GM19351 (cell line): Measurements from ENCODE around the gene SLC16A3.
A peak's percentile ranks its signal among the peaks of the same experiment; 100 is the strongest.

Source experiments
- ATAC-seq: cut with Tn5 transposase; IDR thresholded peaks from one replicate; pipeline ENCODE4 v1.9.1; 2021; ENCODE audit warnings: mild to moderate bottlenecking, moderate library complexity; ENCODE audit not compliant: unreplicated experiment

Gene SLC16A3

DNA sequence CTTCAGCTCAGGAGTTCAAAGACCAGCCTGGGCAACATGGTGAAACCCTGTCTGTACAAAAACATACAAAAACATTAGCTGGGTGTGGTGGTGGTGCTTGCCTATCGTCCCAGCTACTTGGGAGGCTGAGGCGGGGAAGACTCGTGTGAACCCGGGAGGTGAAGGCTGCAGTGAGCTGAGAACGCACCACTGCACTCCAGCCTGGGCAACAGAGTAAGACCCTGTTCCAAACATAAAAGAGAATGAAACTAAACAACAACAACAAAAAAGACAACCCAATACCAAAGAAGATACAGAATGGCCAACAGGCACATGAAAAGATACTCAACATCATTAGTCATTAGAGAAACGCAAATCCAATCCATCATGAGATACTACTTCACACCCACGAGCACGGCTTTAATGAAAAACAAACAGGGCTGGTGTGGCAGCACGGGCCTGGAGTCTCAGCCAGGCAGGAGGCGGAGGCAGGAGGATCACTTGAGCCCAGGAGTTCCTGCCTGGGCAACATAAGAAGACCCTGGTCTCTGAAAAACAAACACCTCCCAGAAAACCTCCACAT lies 7.4 kb upstream of the SLC16A3 start:
- ATAC-seq: no peak

DNA sequence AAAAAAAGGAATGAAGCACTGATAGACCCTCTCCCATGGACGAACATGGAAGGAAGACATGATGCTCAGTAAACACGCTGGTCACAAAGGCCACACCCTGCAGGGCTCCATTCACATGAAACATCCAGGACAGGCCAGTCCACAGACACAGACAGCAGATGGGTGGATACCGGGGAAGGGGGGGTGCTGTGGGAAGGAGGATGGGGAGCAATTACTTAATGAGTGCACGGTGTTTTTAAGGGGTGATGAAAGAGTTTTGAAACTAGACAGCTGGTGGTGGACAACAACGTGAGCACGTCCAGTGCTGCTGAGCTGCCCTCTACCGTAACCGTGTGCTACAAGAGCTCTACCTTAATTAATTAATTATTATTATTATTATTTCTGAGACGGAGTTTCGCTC lies 6.0 kb upstream of the SLC16A3 start:
- ATAC-seq: no peak

DNA sequence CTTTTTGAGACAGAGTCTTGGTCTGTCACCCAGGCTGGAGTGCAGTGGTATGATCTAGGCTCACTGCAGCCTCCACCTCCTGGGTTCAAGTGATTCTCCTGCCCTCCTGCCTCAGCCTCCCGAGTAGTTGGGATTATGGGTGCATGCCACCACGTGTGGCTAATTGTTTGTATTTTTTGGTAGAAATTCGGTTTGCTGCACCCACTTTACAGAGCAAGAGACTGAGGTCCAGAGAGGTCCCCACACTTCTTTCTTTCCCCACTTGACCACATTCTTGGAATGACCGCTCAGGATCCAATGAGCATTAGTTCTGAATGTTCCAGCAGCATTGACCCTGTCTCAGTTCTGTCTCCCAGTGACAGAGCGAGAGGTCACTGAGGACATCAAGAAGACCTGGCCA lies 5.3 kb upstream of the SLC16A3 start:
- no peak for ATAC-seq

DNA sequence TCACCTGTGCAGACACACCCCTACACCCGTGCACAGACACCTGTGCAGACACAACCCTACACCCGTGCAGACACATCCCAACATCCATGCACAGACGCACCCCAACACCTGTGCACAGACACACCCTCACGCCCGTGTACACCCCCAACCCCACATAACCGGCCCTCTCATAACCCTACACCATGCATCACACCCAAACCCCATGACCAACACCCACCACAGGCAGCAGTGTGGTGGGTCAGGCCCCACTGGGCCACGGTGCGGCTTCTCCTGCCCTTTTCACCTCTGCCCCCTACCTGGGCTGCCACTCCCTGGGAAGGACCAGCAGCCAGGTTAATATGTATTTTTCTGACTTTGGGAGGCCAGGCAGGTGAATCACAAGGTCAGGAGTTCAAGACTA lies 4.2 kb upstream of the SLC16A3 start:
- no peak for ATAC-seq

DNA sequence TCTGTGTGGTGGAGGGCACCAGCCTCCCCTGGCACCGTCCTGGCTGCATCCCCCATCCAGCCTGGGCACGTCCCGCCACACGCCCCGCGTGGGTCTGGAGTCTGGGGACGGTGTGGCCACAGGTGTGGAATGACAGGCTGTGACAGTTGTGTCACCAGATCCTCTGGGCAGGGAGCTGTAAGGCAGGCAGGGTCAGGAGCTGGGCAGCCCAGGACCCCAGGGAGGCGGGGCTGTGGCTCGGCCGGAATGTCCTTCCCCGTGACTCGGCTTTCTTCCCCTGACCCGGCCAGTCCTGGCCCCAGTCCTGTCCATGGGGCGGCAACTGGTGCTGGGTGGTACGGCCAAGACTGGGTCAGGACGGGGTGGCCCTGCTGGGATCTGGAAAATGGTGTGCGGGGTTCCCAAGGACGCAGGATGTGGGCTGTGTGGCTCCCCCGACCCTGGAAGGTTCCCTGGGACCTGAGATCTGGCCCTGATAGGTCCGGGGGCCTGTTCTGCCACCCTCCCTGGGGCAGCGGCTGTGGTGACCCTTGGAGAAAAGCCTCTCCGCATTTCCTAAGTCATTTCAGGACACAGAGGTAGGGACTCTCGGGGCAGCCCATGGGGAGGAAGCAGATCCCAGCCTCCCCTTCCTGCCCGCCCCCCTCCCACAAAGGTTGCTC lies 3.3 kb upstream of the SLC16A3 start:
- ATAC-seq: no peak

DNA sequence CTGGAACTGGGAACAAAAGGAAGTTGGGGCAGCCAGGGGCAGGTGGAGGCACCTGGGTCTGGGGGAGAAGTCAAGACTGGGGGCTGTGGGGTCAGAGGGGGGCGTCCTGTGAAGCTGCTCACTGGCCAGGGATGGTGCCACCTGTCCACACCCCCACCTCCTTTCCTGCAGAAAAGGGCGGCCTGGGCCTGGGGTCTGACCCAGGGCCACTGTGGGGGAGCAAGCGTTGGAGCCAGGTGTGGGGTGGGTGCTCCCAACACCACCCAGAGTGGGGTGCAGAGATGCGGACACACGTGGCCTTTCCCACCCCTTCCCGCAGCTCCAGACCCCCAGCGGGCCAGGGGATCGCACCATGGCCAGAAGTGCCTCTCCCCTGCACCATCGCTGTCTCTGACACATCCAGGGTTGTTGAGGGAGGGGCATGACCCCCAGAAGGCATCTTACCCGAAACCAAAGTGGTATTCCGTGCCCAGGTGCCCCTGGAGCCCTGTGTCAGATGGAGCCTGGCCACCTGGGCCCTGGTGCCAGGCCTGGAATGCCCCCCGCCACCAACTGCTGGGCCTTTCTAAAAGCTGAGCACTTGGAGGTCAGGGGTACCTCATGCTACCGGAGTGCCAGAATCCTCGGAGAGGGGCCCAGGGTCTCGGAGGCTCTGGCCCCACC lies 2.6 kb upstream of the SLC16A3 start:
- no peak for ATAC-seq

DNA sequence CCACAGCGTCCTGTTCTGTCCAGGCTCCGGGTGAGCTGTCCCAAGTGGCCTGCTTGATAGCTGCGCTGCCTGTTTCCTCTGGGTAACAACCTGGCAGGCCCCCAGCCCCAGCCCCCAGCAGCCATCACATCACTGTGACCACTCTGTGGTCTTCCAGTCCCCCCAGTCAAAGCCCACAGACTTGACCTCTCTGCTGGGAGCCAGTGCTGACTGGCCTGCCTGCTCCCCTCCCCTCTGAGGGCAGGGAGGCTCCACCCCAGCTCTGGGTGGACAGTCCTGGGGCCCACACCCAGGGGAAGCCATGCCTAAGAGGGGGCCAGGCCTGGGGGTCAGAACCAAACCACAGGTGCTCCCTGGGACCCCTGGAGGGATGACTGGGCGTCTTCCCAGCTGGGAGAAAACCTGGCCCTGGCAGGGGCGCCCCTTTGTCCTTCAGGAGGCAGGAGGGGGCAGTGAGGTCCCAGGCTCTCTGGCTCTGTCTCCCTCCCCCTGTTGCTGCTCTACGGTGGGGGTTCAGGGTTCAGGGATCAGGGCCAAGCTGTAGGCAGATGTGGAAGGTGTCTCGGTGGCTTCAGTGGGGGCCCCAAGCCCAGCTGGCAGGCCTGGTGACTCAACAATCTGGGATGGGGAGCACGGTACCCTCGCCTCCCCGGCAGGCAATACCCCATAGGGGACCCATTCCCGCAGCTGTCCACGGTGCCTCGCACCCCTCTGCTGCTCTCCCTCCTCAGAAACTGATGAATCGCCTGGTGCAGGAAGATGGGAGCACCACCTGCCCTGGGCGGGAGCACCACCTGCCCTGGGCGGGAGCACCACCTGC lies 1.8 kb upstream of the SLC16A3 start:
- no peak for ATAC-seq

DNA sequence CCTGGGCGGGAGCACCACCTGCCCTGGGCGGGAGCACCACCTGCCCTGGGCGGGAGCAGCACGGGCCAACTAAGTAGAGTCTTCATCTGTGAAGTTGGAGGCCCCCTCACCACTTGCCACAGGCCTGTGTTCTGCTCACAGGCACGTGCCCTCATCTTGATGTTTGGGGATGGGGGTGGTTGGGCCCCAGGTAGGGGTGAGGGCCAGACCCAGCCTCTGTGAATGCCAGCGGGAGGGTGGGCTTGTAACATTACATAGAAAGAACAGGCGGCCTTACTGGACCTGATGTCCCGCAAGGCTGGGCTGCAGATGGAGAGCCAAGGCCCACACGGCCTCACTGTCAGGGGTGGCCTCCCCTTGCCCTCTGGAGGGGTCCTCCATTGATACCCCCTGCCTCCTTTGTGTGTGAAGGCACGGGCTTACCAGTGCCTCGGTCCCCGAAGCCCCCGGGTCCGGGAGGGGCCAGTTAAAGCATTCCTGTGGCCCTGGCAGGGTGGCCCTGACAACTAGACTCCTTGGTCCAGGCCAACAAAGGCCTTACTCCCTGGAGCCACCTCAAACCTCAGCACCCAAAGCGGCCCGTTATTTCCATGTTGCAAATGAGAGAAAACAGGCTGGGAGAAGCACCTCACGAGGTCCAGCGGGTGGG lies 1.1 kb upstream of the SLC16A3 start:
- ATAC-seq: no peak

DNA sequence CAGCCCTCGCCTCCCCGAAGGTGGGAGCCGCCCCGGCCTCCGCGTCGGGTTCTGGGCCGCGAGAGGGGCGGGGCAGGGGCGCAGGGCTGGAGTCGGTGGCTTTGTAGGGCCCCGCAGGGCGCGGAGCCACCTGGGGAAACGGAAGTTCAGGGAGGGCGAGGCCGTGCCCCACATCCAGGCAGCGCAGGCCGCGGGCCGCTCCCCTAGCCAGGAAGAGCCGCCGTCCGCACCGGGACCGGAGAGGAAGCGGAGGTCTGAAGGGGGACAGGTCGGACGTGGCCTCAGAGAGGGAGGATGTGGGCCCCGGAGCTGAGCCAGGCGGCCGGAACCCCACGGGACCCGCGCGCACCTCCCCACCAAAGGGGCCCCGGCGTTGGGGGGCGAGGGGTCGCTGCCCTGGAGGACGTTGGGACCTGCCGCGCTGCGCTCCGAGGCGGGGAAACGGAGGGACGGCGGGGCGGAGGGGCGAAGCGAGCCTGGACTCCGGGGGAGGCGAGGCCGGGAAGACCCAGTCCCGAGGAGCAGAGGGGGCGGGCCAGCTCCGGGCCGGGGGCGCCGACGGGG lies 482 bp upstream of the SLC16A3 start:
- ATAC-seq: no peak

DNA sequence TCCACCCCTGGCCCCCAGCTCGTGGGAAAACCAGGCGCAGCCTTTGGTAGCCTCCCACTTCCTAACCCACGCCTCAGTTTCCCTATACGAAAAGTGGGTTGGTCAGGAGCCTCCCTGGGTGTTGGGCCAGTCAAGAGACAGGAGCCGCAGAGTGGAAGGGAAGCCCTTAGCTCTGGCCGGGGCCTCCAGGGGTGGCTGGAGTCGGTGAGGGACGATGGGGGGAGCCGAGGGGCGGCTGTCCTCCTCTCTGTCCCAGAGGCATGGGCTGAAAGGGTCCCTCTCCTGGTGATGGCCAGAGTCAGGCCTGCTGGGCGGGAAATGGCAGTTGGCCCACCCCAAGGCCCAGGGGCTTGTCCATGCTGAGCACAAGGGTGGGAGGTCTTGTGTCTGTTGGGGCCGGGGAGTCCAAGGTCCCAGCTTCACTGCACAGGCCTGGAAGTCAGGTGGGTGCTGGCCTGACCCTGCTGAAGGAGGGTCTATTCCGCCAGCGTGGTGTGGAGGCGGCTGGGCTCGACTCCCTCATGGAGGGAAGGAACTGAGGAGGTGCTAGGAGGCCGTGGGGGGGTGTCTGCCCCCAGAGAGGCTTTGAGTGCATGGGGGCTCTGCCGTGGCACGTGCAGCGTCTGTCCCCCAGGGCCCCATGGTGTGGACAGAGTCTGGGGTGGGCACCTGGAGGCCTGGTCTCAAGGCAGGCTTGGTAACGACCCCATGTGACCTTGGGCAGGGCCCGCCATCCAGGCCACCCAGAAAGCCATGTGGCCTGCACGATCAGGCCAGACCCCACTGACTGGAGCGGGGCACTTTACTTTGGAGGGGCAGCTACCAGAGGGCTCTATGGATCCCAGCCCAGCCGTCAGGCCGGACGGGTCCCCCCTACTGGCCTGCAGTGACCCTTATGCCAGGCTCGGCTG lies 1.1 kb downstream of the SLC16A3 start:
- ATAC-seq: no peak

DNA sequence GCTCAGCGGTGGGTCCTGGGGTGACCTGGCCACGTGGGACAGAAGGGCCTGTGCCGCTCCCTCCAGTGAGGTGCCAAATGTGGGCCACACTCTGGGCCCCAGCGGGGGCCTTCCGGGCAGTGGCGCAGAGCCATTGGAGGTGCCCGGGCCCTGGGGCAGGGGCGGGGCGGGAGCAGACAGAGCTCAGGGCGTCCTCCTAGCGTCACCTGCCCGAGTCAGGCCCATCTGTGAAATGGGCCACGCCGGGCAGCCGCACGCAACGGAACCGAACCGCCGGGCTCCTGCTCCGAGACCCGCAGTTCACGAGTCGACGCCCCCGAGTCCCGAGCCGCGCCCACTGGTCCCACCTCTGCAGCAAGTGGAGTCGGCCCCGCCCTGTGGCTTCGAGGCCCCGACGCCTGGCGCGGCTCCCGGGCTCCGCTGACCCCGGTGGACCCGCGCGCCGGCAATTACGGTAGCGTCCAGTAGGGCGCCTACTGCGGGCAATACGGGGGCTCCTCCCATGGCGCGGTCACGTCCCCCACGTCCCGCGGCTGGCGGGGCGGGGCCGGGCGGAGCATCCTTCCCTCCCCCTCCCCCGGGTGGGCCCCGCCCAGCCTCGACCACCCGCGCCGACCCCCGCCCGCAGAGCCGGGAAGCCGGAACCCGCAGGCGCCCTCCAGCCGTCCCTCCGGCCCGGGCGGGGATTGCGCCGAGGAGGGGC lies 1.9 kb downstream of the SLC16A3 start:
- ATAC-seq: peak; percentile 43

DNA sequence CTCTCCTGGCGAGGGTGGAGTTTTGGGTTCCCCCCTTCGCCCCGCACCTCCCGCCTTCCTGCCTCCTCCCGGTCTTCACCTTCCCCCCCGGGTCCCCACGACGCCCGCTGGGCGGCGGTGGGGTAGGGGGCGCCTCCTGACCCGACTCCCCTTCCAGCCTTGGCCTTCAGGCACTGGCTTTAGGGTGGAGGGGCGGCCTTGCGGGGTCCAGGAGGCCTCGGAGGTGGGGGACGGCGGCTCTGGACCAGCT lies 2.4 kb downstream of the SLC16A3 start:
- peak; percentile 17 for ATAC-seq

DNA sequence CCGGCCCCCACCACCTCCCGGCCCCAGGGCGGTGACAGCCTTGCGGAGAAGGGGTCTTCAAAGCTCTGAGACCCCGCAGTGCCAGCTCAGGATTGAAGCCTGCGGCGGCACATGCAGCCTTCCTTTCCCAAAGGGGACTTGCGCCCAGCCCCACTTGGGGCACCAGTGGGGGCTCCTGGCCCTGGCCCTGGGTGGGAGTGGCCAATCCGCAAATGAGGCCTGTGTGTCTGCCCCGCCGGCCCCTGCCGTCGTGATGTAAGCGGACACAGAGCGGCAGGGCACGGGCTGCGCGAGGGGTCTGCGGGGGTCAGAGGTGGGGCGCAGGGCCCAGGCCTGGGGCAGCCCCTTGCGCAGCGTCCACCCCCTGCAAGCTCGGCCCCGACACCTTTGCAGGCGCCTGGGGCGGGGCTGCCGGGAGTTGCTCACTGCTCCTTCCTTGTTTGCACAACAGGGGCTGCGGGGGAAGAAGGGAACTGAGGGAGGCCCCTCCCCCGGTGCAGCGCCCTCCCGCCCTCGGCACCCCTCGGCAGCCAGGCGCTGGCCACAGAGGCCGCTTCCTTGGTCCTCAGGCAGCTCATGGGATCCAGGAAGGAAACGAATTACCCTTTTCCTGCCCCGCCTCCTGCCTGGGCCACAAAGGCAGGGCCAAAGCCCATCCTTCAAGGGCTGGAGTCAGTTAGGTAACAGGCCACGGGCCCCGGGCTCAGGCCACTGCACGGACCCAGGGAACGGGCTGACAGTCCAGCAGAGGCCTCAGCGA lies 2.9 kb downstream of the SLC16A3 start:
- ATAC-seq: no peak

DNA sequence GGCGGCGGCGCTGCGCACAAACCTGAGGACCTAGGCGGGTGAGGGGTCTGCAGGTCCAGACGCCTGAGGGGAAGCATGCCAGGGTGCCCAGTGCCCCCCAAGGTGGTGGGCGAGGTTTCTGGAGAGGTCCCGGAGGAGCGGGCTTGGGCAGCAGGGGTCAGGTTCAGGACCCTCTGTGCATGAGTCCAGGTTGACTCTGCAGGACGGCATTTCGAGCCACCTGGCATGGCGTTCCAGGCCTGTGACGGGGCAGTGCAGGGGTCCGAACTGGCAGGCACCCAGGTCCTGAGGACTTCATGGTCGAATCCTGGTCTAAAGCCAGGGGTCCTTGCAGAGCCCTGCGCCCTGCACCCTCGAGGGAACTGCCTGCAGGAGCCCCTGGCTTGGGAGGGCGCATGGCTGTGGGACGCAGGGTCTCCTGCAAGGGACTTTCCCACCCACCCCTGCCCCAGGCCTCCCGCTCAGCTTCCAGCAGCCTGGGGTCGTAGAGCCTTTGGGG lies 3.5 kb downstream of the SLC16A3 start:
- ATAC-seq: no peak

DNA sequence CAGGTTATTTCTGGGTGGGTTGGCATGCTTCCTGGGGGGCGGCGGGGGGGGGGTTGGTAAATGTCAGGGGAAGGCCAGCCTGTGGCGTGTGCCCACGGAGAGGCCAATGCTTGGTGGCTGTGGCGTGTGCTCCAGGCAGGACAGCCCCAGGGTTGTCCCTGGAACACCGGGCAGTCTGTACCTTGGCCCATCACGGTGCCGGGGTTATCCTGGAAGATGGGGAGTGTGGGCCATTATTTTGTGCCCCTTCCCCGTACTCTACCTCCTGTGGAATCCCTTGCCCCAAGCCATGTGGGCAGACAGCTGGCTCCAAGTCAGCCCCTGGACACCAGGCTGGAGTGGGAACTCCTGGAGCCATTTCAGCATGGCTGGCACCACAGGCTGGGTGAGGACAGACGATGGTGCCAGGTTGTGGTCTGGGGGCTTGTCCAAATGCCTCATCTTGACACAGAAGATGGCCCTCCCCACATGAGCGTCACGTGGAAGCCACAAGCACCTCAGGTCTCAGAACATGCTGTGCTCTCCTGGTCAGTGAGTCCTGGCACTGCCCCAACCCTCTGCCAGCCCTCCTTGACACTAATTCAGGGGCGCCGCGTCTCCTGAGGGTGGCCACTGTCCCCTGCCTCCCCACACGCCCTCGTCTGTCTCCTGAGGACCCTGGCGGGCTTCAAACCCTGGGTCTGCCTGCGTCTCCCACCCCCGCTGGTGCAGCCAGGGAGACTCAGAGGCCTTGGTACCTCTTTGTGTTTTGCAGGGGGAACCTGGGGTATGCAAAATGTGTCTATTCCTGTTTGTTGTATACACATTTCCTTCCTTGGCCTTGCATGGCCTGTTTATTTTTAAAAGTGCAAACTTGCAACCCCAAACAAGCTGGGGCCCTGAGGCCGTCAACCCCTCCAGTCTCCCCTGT lies 4.3 kb downstream of the SLC16A3 start:
- no peak for ATAC-seq

DNA sequence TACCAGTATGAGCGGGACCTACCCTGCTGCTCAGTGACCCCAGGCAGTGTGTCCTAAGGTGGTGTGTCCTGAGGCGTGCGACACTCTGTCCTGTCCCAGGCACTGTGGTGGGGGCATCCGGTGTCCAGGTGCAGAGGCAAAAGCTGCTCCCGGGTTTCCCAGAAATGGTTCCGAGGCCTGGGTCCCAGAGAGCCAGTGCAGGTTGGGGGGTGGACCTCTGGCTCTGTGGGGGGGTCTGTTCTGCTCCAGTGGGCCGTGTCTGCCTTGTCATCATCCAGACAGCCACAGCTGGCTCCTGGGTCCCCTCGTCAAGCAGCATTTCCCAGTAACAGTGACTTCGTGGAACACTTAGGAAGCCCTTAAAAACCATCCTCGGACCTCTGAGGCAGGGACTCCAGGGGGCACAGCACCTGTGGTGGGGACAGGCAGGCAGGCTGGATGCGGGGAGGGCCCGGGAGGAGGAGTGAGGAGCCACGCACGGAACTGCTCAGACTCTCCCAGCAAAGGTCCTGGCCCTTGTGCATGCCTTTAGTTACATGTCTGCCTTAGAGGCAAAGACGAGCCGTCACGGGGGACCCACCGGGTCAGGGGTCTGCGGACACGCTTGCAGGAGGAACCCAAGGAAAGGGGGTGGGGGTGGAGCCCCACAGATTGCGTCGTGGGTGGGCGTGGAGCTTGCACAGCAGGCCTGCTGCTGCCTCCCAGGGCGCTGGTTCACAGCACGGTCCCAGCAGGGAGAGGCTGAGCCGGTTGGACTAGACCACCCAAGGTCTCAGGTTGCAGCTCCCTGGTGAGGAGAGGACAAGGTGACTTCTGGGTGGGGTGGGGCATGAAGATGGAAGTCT lies 5.6 kb downstream of the SLC16A3 start:
- ATAC-seq: no peak
